ENCODE data around the gene POLR3H. TPM values are rescaled to one million over a fixed set of nuclear protein-coding genes. Genes with fewer than 3 reads are reported as not detected.

POLR3H gene
- total RNA-seq, 1 donor from 2014 or later: 9.7 TPM

DNA sequence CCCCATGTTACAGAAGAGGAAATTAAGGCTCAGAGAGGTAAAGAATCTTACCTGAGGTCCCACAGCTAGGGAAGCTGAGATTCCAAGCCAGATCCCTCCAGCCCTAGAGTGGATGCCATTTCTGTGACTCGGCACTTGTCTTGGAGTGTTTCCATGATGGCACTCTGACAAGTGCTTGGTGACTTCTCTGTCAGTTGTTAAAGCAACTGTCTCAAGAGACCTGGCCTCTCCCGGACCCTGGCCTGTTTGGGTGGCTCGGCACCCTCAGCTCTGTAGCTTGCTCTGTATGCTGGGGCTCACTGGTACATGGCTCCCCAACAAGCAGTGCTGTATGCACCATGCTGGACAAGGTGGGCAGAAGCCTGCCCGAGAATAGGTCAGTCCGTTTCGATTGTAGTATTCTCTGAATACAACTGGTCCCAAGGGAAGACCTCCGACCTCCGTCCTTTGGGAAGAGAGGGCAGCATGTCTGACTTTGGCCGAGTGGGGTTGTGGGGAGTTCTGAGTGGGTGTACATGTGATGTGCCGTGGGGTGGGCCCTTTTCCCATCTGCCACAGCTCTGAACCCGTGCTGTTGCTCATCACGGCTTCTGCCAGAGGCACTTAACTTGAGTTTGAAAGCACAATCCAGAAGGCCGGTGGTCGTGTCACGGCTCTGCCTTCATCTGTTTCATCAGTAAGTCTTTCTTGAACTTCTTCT is 63.0 kb downstream of the POLR3H start:
- H3K36me3 ChIP-seq (ENCODE audit: control insufficient read depth, insufficient read depth, low read length): no peaks in the 10 kb centered on the region
- H3K4me3 ChIP-seq (ENCODE audit: low read depth, low read length): no peak overlapping the region
- no peak for DNase-seq (ENCODE audit: low read depth)
- no peak for TF ChIP-seq CTCF (IDR thresholded peaks at IDR 0.05; ENCODE audit: insufficient read depth, low read length, poor library complexity, severe bottlenecking)
- no peaks in the 10 kb centered on the region for H3K27me3 ChIP-seq (ENCODE audit: control insufficient read depth, insufficient read depth, low read length)

- no peak for TF ChIP-seq CTCF (IDR thresholded peaks at IDR 0.05; ENCODE audit: insufficient read depth, low read length, poor library complexity, severe bottlenecking)
- H3K4me3 ChIP-seq (ENCODE audit: low read depth, low read length): no peak overlapping the region
- no peak for DNase-seq (ENCODE audit: low read depth)
- no peaks in the 10 kb centered on the region for H3K27me3 ChIP-seq (ENCODE audit: control insufficient read depth, insufficient read depth, low read length)
- H3K36me3 ChIP-seq (ENCODE audit: control insufficient read depth, insufficient read depth, low read length): no peaks in the 10 kb centered on the region
These were observed 63.9 kb downstream of the POLR3H start for GRCh38 chr22:41480397-41480735.

GRCh38 chr22:41479671-41480396 is 64.4 kb downstream of the POLR3H start:
- H3K36me3 ChIP-seq (ENCODE audit: control insufficient read depth, insufficient read depth, low read length): no peaks in the 10 kb centered on the region
- H3K4me3 ChIP-seq (ENCODE audit: low read depth, low read length): no peak overlapping the region
- no peak for DNase-seq (ENCODE audit: low read depth)
- H3K27me3 ChIP-seq (ENCODE audit: control insufficient read depth, insufficient read depth, low read length): no peaks in the 10 kb centered on the region
- no peak for TF ChIP-seq CTCF (IDR thresholded peaks at IDR 0.05; ENCODE audit: insufficient read depth, low read length, poor library complexity, severe bottlenecking)

DNA sequence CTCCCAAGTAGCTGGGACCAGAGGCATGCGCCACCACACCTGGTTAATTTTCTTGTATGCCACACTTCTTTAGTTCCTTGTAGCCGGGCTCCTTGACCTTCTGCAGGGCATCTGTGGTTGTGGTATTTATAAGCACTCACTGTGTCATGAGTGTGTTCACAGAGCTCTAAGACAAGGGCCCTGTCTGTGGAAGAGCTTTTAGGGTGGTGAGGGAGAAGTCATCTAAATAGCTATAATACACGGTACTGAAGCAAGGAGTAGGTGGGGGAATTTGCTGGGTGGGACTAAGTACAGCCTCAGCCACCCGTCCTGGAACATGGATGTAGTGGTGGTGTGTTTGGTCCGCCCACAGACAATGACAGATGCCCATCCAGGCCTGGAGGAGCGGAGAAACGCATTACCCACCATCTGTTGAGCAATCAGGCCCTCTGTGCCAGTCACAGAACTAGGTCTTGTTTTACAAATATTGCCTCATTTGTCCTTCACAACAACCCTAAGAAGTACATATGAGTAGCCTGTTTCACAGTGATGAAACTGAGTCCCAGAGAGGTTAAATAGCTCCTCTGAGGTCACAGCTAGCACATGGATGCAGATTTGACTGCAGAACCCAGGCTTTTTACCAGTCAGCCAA is 65.3 kb downstream of the POLR3H start:
- Histone ChIP-seq H3K27me3 (ENCODE audit: control insufficient read depth, insufficient read depth, low read length) (no peaks in the 10 kb centered on the region), H3K36me3 (ENCODE audit: control insufficient read depth, insufficient read depth, low read length) (no peaks in the 10 kb centered on the region), H3K4me3 (ENCODE audit: low read depth, low read length) (no peak overlapping the region)
- no peak for TF ChIP-seq CTCF (IDR thresholded peaks at IDR 0.05; ENCODE audit: insufficient read depth, low read length, poor library complexity, severe bottlenecking)
- no peak for DNase-seq (ENCODE audit: low read depth)

DNA sequence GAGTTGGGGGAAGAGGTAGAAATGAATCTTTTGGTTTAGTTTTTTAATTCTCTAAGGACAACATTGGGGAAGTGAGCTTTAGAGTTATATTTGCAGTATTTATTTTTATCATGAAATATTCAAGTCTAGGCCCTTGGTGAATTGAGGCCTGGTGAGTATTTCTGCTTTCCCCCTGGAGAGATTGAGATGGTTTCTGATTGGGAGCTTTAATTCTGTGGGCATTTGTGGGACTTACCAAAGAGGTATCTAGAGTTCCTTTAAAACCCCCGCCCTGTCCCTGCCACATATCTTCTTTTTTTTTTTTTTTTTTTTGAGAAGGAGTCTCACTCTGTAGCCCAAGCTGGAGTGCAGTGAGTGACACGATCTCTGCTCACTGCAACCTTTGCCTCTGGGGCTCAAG is 65.8 kb downstream of the POLR3H start:
- no peak overlapping the region for H3K4me3 ChIP-seq (ENCODE audit: low read depth, low read length)
- no peak for DNase-seq (ENCODE audit: low read depth)
- no peaks in the 10 kb centered on the region for H3K27me3 ChIP-seq (ENCODE audit: control insufficient read depth, insufficient read depth, low read length)
- no peak for TF ChIP-seq CTCF (IDR thresholded peaks at IDR 0.05; ENCODE audit: insufficient read depth, low read length, poor library complexity, severe bottlenecking)
- H3K36me3 ChIP-seq (ENCODE audit: control insufficient read depth, insufficient read depth, low read length): no peaks in the 10 kb centered on the region

Other genes with a start within 250 kb of the POLR3H start
- gene ZC3H7B, start 242.9 kb downstream of the POLR3H start, total RNA-seq: 57.7 and 59.6 TPM in 2 replicates
- gene TEF, start 162.5 kb downstream of the POLR3H start, total RNA-seq: 4.0 and 4.1 TPM in 2 replicates
- gene TOB2, start 97.7 kb downstream of the POLR3H start, total RNA-seq: 31.2 and 36.1 TPM in 2 replicates
- gene PHF5A, start 75.8 kb downstream of the POLR3H start, total RNA-seq: 50.6 and 53.3 TPM in 2 replicates
- 103 and 110 TPM in 2 replicates for gene ACO2, start 75.4 kb downstream of the POLR3H start, total RNA-seq
- gene CSDC2, start 16.5 kb upstream of the POLR3H start, total RNA-seq: 2.8 and 5.8 TPM in 2 replicates
- 32.2 and 48.7 TPM in 2 replicates for gene PMM1, start 45.4 kb upstream of the POLR3H start, total RNA-seq
- gene DESI1, start 76.6 kb upstream of the POLR3H start, total RNA-seq: 31.2 and 31.8 TPM in 2 replicates
- gene XRCC6, start 76.8 kb upstream of the POLR3H start, total RNA-seq: 296 and 309 TPM in 2 replicates
- 198 and 201 TPM in 2 replicates for gene SNU13, start 144.4 kb upstream of the POLR3H start, total RNA-seq
- 1.5 and 3.4 TPM in 2 replicates for gene MEI1, start 155.0 kb upstream of the POLR3H start, total RNA-seq

Measured in kidney epithelial cell (primary cell).